ENCODE results near the gene HOXA9.

- TF ChIP-seq, protein P1, sequence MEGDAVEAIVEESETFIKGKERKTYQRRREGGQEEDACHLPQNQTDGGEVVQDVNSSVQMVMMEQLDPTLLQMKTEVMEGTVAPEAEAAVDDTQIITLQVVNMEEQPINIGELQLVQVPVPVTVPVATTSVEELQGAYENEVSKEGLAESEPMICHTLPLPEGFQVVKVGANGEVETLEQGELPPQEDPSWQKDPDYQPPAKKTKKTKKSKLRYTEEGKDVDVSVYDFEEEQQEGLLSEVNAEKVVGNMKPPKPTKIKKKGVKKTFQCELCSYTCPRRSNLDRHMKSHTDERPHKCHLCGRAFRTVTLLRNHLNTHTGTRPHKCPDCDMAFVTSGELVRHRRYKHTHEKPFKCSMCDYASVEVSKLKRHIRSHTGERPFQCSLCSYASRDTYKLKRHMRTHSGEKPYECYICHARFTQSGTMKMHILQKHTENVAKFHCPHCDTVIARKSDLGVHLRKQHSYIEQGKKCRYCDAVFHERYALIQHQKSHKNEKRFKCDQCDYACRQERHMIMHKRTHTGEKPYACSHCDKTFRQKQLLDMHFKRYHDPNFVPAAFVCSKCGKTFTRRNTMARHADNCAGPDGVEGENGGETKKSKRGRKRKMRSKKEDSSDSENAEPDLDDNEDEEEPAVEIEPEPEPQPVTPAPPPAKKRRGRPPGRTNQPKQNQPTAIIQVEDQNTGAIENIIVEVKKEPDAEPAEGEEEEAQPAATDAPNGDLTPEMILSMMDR (IDR thresholded peaks at IDR 0.05), result no peak
- TF ChIP-seq POLR2A (IDR thresholded peaks at IDR 0.05) (peak; percentile 29), EP300 (IDR thresholded peaks at IDR 0.05; ENCODE audit: low read depth) (no peak)
Measured at GRCh38 chr7:27198138-27198841, 33.0 kb upstream of the HOXA9 start.

All from transverse colon (tissue), 3 donors.